Measurements from ENCODE around the gene NGFR. TPM values are rescaled to one million over a fixed set of nuclear protein-coding genes. Genes with fewer than 3 reads are reported as not detected.

NGFR gene
- total and polyA plus RNA-seq, 8 donors: 1.1 to 6.6 (median 3.1) TPM; not detected in 1

DNA sequence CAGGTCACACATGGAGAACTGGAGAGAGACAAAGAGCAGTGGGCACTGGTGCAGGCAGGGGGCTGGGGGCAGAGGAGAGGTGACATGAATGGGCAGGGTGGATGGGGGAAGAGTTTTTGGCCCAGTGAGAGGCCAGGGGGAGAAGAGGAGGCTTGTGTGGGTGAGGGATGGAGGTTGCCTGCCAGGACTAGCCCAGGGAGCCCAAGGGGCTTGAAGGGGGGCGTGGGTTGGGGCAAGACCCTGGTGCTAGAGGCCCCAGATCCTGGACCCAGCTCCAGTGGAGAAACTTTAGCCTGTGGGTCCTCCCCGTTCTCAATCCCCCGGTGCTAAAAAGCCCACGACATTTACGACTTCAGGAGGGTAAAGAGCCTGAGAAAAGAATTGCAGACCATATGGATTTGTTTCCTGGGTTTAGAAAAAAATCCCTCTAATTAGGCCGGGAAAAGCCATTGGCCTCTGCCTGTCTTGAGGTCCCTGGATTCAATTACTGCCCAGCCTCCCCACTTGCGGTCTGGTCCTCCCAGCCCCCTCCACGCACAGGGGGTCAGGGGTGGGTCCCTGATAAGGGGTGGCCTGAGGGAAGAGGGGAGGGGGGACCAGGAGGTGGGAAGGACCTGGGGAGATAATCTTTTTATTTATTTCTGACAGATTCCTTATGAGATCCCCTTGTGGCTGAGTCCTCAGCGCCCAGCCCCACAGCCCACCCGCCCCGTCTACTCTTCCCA lies 33.0 kb downstream of the NGFR start:
- H3K36me3 ChIP-seq: no peaks in the 10 kb centered on the region
- peaks cover 0 to 10% (median 3%) of the 10 kb centered on the region in 4 donors for H3K4me1 ChIP-seq
- intact Hi-C loops (cut with DNase I; ENCODE audit: low total_unique reads): no loop called here
- H3K9me3 ChIP-seq: no peaks in the 10 kb centered on the region
- WGBS, 5 donors: 65 to 77% (median 71%) methylated on average over 11 of the region's 11 CpGs
- DNase-seq: peak in 1 of 2 donors; percentile 16
- H3K27ac ChIP-seq: no peak overlapping the region
- TF ChIP-seq, protein P1, sequence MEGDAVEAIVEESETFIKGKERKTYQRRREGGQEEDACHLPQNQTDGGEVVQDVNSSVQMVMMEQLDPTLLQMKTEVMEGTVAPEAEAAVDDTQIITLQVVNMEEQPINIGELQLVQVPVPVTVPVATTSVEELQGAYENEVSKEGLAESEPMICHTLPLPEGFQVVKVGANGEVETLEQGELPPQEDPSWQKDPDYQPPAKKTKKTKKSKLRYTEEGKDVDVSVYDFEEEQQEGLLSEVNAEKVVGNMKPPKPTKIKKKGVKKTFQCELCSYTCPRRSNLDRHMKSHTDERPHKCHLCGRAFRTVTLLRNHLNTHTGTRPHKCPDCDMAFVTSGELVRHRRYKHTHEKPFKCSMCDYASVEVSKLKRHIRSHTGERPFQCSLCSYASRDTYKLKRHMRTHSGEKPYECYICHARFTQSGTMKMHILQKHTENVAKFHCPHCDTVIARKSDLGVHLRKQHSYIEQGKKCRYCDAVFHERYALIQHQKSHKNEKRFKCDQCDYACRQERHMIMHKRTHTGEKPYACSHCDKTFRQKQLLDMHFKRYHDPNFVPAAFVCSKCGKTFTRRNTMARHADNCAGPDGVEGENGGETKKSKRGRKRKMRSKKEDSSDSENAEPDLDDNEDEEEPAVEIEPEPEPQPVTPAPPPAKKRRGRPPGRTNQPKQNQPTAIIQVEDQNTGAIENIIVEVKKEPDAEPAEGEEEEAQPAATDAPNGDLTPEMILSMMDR (IDR thresholded peaks at IDR 0.05): no peak
- TF ChIP-seq POLR2A (IDR thresholded peaks at IDR 0.05) (no peak), EP300 (IDR thresholded peaks at IDR 0.05) (no peak), POLR2AphosphoS5 (IDR thresholded peaks at IDR 0.05) (no peak)
- H3K27me3 ChIP-seq: peaks cover 0 to 52% (median 0%) of the 10 kb centered on the region in 3 donors
- no peak overlapping the region for H3K4me3 ChIP-seq

DNA sequence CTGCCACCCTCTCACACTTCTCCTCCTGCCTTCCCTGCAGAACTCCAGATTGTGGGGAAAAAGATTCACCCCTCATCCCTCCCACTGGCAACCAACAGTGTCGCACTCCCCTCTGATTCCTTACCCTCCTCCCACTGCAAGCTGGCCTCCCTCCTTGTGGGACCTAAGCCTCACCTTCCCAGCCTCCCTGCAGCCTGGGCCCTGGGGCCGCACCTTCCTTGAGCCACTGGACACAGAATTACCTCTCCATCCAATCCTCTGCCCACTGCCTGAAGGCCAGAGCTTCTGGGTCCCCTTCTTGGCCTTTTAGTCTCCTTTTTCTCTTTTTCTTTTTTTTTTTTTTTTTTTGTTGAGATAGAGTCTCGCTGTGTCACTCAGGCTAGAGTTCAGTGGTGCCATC lies 33.9 kb downstream of the NGFR start:
- DNase-seq: no peak
- Histone ChIP-seq H3K27ac (no peak overlapping the region), H3K9me3 (no peaks in the 10 kb centered on the region), H3K4me1 (peaks cover 0 to 4% (median 1%) of the 10 kb centered on the region in 4 donors), H3K36me3 (no peaks in the 10 kb centered on the region), H3K4me3 (no peak overlapping the region), H3K27me3 (peaks cover 0 to 61% (median 0%) of the 10 kb centered on the region in 3 donors)
- WGBS, 5 donors: 90 to 95% (median 94%) methylated on average over 3 of the region's 3 CpGs
- no peak for TF ChIP-seq POLR2AphosphoS5 (IDR thresholded peaks at IDR 0.05)
- intact Hi-C loops (cut with DNase I; ENCODE audit: low total_unique reads): no loop called here

DNA sequence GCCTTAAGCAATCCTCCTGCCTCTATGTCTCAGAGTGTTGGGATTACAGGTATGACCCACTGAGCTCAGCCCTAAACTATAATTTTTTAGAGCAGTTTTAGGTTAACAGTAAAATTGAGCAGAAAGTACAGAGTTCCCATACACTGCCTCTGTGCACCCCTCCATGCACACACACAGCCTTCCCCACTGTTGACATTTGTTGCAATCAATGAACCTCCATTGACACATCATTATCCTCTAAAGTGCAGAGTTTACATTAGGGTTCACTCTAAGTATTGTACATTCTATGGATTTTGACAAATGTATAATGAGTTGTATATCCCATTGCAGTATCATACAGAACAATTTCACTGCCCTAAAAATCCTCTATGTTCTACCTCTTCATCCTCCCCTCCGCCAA lies 35.0 kb downstream of the NGFR start:
- Histone ChIP-seq H3K4me1 (no peaks in the 10 kb centered on the region), H3K36me3 (no peaks in the 10 kb centered on the region), H3K9me3 (no peaks in the 10 kb centered on the region), H3K27me3 (peaks cover 0 to 60% (median 0%) of the 10 kb centered on the region in 3 donors), H3K4me3 (no peak overlapping the region), H3K27ac (no peak overlapping the region)
- intact Hi-C loops (cut with DNase I; ENCODE audit: low total_unique reads): no loop called here
- 81 to 98% (median 97%) methylated on average over 1 of the region's 1 CpG for WGBS, 5 donors
- no peak for TF ChIP-seq EP300 (IDR thresholded peaks at IDR 0.05)
- DNase-seq: no peak

DNA sequence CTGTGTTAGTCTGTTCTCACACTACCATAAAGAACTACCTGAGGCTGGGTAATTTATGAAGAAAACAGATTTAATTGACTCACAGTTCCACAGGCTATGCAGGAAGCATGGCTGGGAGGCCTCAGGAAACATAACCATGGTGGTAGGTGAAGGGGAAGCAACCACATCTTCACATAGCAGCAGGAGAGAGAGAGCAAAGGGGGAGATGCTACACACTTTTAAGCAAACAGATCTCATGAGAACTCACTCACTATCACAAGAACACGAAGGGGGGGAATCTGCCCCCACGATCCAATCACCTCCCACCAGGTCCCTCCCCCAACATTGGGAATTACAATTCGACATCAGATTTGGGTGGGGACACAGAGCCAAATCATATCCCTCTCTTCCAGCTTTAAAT lies 48.8 kb downstream of the NGFR start:
- TF ChIP-seq POLR2A (IDR thresholded peaks at IDR 0.05) (no peak), POLR2AphosphoS5 (IDR thresholded peaks at IDR 0.05) (no peak), EP300 (IDR thresholded peaks at IDR 0.05) (no peak)
- TF ChIP-seq, protein P1 (IDR thresholded peaks at IDR 0.05): no peak
- Histone ChIP-seq H3K36me3 (no peaks in the 10 kb centered on the region), H3K27me3 (peaks cover 0 to 34% (median 0%) of the 10 kb centered on the region in 3 donors), H3K27ac (no peak overlapping the region), H3K4me3 (no peak overlapping the region), H3K9me3 (peaks cover 0 to 8% (median 3%) of the 10 kb centered on the region in 4 donors), H3K4me1 (peaks cover 0 to 5% (median 0%) of the 10 kb centered on the region in 4 donors)
- intact Hi-C loops (cut with DNase I; ENCODE audit: low total_unique reads): no loop called here
- DNase-seq: peak in 1 of 2 donors; percentile 21
- 59 to 82% (median 80%) methylated on average over 3 of the region's 3 CpGs for WGBS, 5 donors

DNA sequence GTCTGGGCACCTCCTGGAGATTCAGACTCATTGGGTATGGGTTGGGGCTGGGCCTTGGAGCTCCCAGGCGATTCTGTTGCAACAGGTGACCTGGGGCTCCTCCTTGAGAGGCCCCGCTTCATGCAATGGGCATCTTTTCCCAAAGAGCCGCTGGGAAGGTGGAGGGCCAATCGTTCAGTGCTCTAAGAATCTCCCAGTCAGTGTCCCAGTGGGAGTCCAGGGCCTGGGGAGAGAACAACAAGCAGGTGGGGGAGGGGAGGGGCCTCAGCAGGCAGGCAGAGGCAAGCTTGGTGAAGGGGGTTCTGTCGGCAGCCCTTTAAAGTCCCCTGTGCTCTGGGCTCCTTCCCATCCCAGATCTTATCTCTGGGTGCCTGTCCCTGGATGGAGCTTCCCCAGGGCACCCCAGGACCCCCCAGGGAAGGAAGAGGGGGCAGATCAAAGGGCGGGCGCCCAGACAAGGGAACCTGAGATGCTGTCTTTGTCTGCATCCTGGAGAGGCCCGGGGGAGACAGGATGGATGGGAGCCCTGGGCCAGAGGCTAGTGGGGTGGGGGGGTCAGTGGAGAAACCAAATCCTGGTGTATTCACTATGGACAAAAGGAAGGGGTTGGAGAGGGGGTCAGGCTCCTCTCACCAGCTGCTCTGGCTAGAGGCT lies 50.0 kb downstream of the NGFR start:
- 68 to 82% (median 75%) methylated on average over 6 to 8 of the region's 8 CpGs for WGBS, 5 donors
- Histone ChIP-seq H3K9me3 (peaks cover 0 to 8% (median 3%) of the 10 kb centered on the region in 4 donors), H3K36me3 (no peaks in the 10 kb centered on the region), H3K4me3 (no peak overlapping the region), H3K4me1 (peaks cover 0 to 5% (median 0%) of the 10 kb centered on the region in 4 donors), H3K27me3 (peaks cover 0 to 34% (median 0%) of the 10 kb centered on the region in 3 donors), H3K27ac (no peak overlapping the region)
- intact Hi-C loops (cut with DNase I; ENCODE audit: low total_unique reads): no loop called here
- no peak for TF ChIP-seq POLR2AphosphoS5 (IDR thresholded peaks at IDR 0.05)
- TF ChIP-seq, protein P1 (IDR thresholded peaks at IDR 0.05): no peak
- TF ChIP-seq POLR2A (IDR thresholded peaks at IDR 0.05): no peak
- TF ChIP-seq EP300 (IDR thresholded peaks at IDR 0.05): no peak
- no peak for DNase-seq
